Smooth muscle cell (in vitro differentiated cells): ENCODE results near the gene FER. TPM values are rescaled to one million over a fixed set of nuclear protein-coding genes. Genes with fewer than 3 reads are reported as not detected.
"Not testable (repeated sequence)": the region's sequence is repeated elsewhere in the genome, so short reads cannot be mapped to it uniquely, and the experiment has no call there.

Source experiments
- DNase-seq: peaks from one replicate; lab custom pipeline; 2025; ENCODE audit not compliant: unreplicated experiment; lab: John Stamatoyannopoulos, UW
- H2AFZ ChIP-seq: fragments of 200-600 bp; sonication (generic); 2 replicates; pipeline ENCODE4 v1.6.0; 2016; ENCODE audit warnings: antibody characterized with exemption, low read depth, mild to moderate bottlenecking
- H3F3A ChIP-seq: fragments of 200-600 bp; sonication (generic); 2 replicates; pipeline ENCODE4 v1.6.0; 2017; ENCODE audit warnings: antibody characterized with exemption, low read depth
- H3K27ac ChIP-seq: fragments of 200-600 bp; sonication (generic); 2 replicates; pipeline ENCODE4 v1.5.1; 2016; ENCODE audit warnings: low read depth, mild to moderate bottlenecking
- H3K27me3 ChIP-seq: fragments of 200-600 bp; sonication (generic); 2 replicates; pipeline ENCODE4 v1.6.1; 2016; ENCODE audit warnings: low read depth, mild to moderate bottlenecking
- H3K36me3 ChIP-seq: fragments of 200-600 bp; sonication (generic); 2 replicates; pipeline ENCODE4 v1.5.1; 2016; ENCODE audit warnings: low read depth
- H3K4me1 ChIP-seq: fragments of 200-600 bp; sonication (generic); 2 replicates; pipeline ENCODE4 v1.5.1; 2016; ENCODE audit warnings: low read depth
- H3K4me2 ChIP-seq: fragments of 200-600 bp; sonication (generic); 2 replicates; pipeline ENCODE4 v1.6.0; 2016; ENCODE audit warnings: mild to moderate bottlenecking
- H3K4me3 ChIP-seq: fragments of 200-600 bp; sonication (generic); 2 replicates; pipeline ENCODE4 v1.5.1; 2016; ENCODE audit warnings: mild to moderate bottlenecking
- H3K79me2 ChIP-seq: fragments of 200-600 bp; sonication (generic); 2 replicates; pipeline ENCODE4 v1.6.0; 2016; ENCODE audit warnings: low read depth, mild to moderate bottlenecking
- H3K9ac ChIP-seq: fragments of 200-600 bp; sonication (generic); 2 replicates; pipeline ENCODE4 v1.6.0; 2016; ENCODE audit warnings: low read depth
- H3K9me3 ChIP-seq: fragments of 200-600 bp; sonication (generic); replicated peaks from 2 replicates; pipeline ENCODE4 v1.5.1; 2016; ENCODE audit warnings: low read depth
- H4K20me1 ChIP-seq: fragments of 200-600 bp; sonication (generic); 2 replicates; pipeline ENCODE4 v1.6.0; 2016; ENCODE audit warnings: low read depth
- CTCF ChIP-seq: fragments of 200-600 bp; sonication (generic); IDR thresholded peaks from 2 replicates; pipeline ENCODE4 v1.5.1; 2017; ENCODE audit warnings: borderline replicate concordance, mild to moderate bottlenecking, antibody characterized with exemption; ENCODE audit not compliant: insufficient read depth, poor library complexity, severe bottlenecking
- WGBS: methylation state at CpG from one replicate; pipeline ENCODE4 v1.1.7; 2016; ENCODE audit warnings: low lambda C conversion rate; 5-methylcytosine and 5-hydroxymethylcytosine counted together
- polyA plus RNA-seq: library from polyadenylated mRNA; unstranded; fragments of >200 nt; fragmentation: Nextera tagmentation; extraction: Ambion mirVana; gene quantifications from 2 replicates; pipeline ENCODE4 v1.2.1, GENCODE V29; 2016
- total RNA-seq: library from RNA; depleted of rRNA; stranded (reverse); fragments of >200 nt; gene quantifications from 2 replicates; pipeline ENCODE4 v1.2.3, GENCODE V29; 2014

The FER gene
- total and polyA plus RNA-seq, 2 experiments from 2014 or later, result 15.6 to 16.4 TPM

GRCh38 chr5:109052216-109052615, 304.5 kb downstream of the FER start:
- H3K4me3 ChIP-seq, H3K9me3 ChIP-seq, H3K4me1 ChIP-seq, H2AFZ ChIP-seq, H3F3A ChIP-seq, H3K79me2 ChIP-seq, H3K36me3 ChIP-seq, DNase-seq, H3K9ac ChIP-seq, H4K20me1 ChIP-seq, H3K4me2 ChIP-seq, H3K27me3 ChIP-seq, H3K27ac ChIP-seq: not testable (repeated sequence)
- 89% methylated on average over 5 of the region's 5 CpGs for WGBS

- H3K27ac ChIP-seq, result no peak overlapping the region
- H3F3A ChIP-seq, result no peaks in the 10 kb centered on the region
- H4K20me1 ChIP-seq, result no peaks in the 10 kb centered on the region
- WGBS, result 85% methylated on average over 4 of the region's 4 CpGs
- no peak overlapping the region for H3K4me2 ChIP-seq
- H3K4me3 ChIP-seq, result no peak overlapping the region
- H2AFZ ChIP-seq, result no peak overlapping the region
- no peaks in the 10 kb centered on the region for H3K79me2 ChIP-seq
- no peaks in the 10 kb centered on the region for H3K27me3 ChIP-seq
- TF ChIP-seq CTCF, result no peak
- no peak overlapping the region for H3K9ac ChIP-seq
- H3K9me3 ChIP-seq, result no peaks in the 10 kb centered on the region
- peaks cover 5% of the 10 kb centered on the region for H3K4me1 ChIP-seq
- H3K36me3 ChIP-seq, result no peaks in the 10 kb centered on the region
- DNase-seq, result no peak
Measured at GRCh38 chr5:109053995-109054417, 306.3 kb downstream of the FER start.

- no peak for TF ChIP-seq CTCF
- Histone ChIP-seq H3K4me3 (no peak overlapping the region), H3K9ac (no peak overlapping the region), H3K79me2 (no peaks in the 10 kb centered on the region), H3K27ac (no peak overlapping the region), H2AFZ (no peak overlapping the region), H3K4me1 (no peaks in the 10 kb centered on the region), H3K36me3 (no peaks in the 10 kb centered on the region), H4K20me1 (no peaks in the 10 kb centered on the region), H3K9me3 (no peaks in the 10 kb centered on the region), H3F3A (no peaks in the 10 kb centered on the region), H3K27me3 (no peaks in the 10 kb centered on the region), H3K4me2 (no peak overlapping the region)
- WGBS, result 96% methylated on average over 7 of the region's 7 CpGs
- no peak for DNase-seq
Measured at GRCh38 chr5:109060378-109061025, 312.8 kb downstream of the FER start.

GRCh38 chr5:109062664-109063063, 315.0 kb downstream of the FER start:
- H4K20me1 ChIP-seq, result no peaks in the 10 kb centered on the region
- no peak overlapping the region for H3K27ac ChIP-seq
- DNase-seq, result no peak
- no peaks in the 10 kb centered on the region for H3K4me1 ChIP-seq
- WGBS, result 71% methylated on average over 1 of the region's 1 CpG
- no peaks in the 10 kb centered on the region for H3K79me2 ChIP-seq
- H3K9ac ChIP-seq, result no peak overlapping the region
- TF ChIP-seq CTCF, result no peak
- H3K4me2 ChIP-seq, result no peak overlapping the region
- H3K27me3 ChIP-seq, result no peaks in the 10 kb centered on the region
- H3K36me3 ChIP-seq, result no peaks in the 10 kb centered on the region
- no peaks in the 10 kb centered on the region for H3F3A ChIP-seq
- H3K4me3 ChIP-seq, result no peak overlapping the region
- no peak overlapping the region for H2AFZ ChIP-seq
- H3K9me3 ChIP-seq, result no peaks in the 10 kb centered on the region
